Liver (tissue), 9 donors: ENCODE data around the gene PCMT1. TPM values are rescaled to one million over a fixed set of nuclear protein-coding genes. Genes with fewer than 3 reads are reported as not detected.
"Not testable (repeated sequence)": the region's sequence is repeated elsewhere in the genome, so short reads cannot be mapped to it uniquely, and the experiment has no call there.

Experiments
- DNase-seq: peaks from one replicate; pipeline ENCODE4 v3.0.0-alpha.2; 2017; ENCODE audit warnings: low spot score
- H3K27ac ChIP-seq, 2 donors: one replicate each; pipeline ENCODE4 v1.7.0; 2013; ENCODE audit warnings: inconsistent platforms in 2 of 2, low read length in 2 of 2, control low read depth in 1 of 2, low read depth in 1 of 2, mild to moderate bottlenecking in 1 of 2
- H3K27me3 ChIP-seq, 4 donors: one replicate each; pipeline versions ENCODE4 v1.6.1 to v1.7.0; 2013; ENCODE audit warnings: low read length in 3 of 4, inconsistent platforms in 1 of 4, mild to moderate bottlenecking in 1 of 4, moderate library complexity in 1 of 4; ENCODE audit not compliant: control insufficient read depth in 4 of 4, insufficient read depth in 4 of 4
- H3K36me3 ChIP-seq, 4 donors: one replicate each; pipeline versions ENCODE4 v1.6.1 to v1.7.0; 2013; ENCODE audit warnings: low read length in 3 of 4, mild to moderate bottlenecking in 3 of 4, low read depth in 1 of 4, moderate library complexity in 1 of 4; ENCODE audit not compliant: control insufficient read depth in 4 of 4, insufficient read depth in 3 of 4
- H3K4me1 ChIP-seq, 4 donors: one replicate each; pipeline versions ENCODE4 v1.6.1 to v1.7.0; 2013; ENCODE audit warnings: low read length in 3 of 4, mild to moderate bottlenecking in 3 of 4, moderate library complexity in 1 of 4; ENCODE audit not compliant: control insufficient read depth in 4 of 4, insufficient read depth in 4 of 4
- H3K4me3 ChIP-seq, 3 donors: one replicate each; pipeline versions ENCODE4 v1.6.1 to v1.7.0; 2013; ENCODE audit warnings: low read length in 3 of 3, control low read depth in 1 of 3, low read depth in 1 of 3, mild to moderate bottlenecking in 1 of 3
- H3K9ac ChIP-seq, 2 donors: one replicate each; pipeline ENCODE4 v1.7.0; 2013; ENCODE audit warnings: low read length in 2 of 2, mild to moderate bottlenecking in 2 of 2, moderate library complexity in 2 of 2, control low read depth in 1 of 2, low read depth in 1 of 2
- H3K9me3 ChIP-seq, 4 donors: one replicate each; pipeline versions ENCODE4 v1.6.1 to v1.7.0; 2013; ENCODE audit warnings: low read length in 3 of 4; ENCODE audit not compliant: control insufficient read depth in 4 of 4
- EGR1 ChIP-seq, 2 donors: IDR thresholded peaks; 2 replicates each; pipeline ENCODE4 v1.6.1; 2016 to 2018; ENCODE audit warnings: antibody characterized with exemption in 2 of 2, low read depth in 2 of 2
- FOXA1 ChIP-seq: IDR thresholded peaks from 2 replicates; pipeline ENCODE4 v1.6.1; 2016; ENCODE audit warnings: antibody characterized with exemption
- FOXA2 ChIP-seq: IDR thresholded peaks from 2 replicates; pipeline ENCODE4 v1.6.1; 2016; ENCODE audit warnings: antibody characterized with exemption
- GABPA ChIP-seq, 2 donors: IDR thresholded peaks in 1 of 2; conservative IDR thresholded peaks in 1 of 2; 2 replicates each; pipeline ENCODE4 v1.6.1; 2016; ENCODE audit warnings: antibody characterized with exemption in 2 of 2, mild to moderate bottlenecking in 1 of 2, moderate library complexity in 1 of 2
- HNF4A ChIP-seq, 2 donors: conservative IDR thresholded peaks; 2 replicates each; pipeline ENCODE4 v1.6.1; 2016; ENCODE audit warnings: antibody characterized with exemption in 2 of 2, mild to moderate bottlenecking in 2 of 2
- HNF4G ChIP-seq: IDR thresholded peaks from 2 replicates; pipeline ENCODE4 v1.6.1; 2016; ENCODE audit warnings: antibody characterized with exemption
- JUND ChIP-seq, 2 donors: IDR thresholded peaks; 2 replicates each; pipeline ENCODE4 v1.6.1; 2016; ENCODE audit warnings: antibody characterized with exemption in 2 of 2
- NR2F2 ChIP-seq: IDR thresholded peaks from 2 replicates; pipeline ENCODE4 v1.6.1; 2016; ENCODE audit warnings: antibody characterized with exemption
- RAD21 ChIP-seq, 2 donors: IDR thresholded peaks; 2 replicates each; pipeline ENCODE4 v1.6.1; 2016; ENCODE audit warnings: antibody characterized with exemption in 2 of 2, mild to moderate bottlenecking in 2 of 2
- RXRA ChIP-seq, 2 donors: IDR thresholded peaks; 2 replicates each; pipeline ENCODE4 v1.6.1; 2017 to 2018; ENCODE audit warnings: antibody characterized with exemption in 2 of 2, mild to moderate bottlenecking in 1 of 2
- SP1 ChIP-seq: IDR thresholded peaks from 2 replicates; pipeline ENCODE4 v1.6.1; 2018; ENCODE audit warnings: antibody characterized with exemption, mild to moderate bottlenecking
- TAF1 ChIP-seq: conservative IDR thresholded peaks from 2 replicates; pipeline ENCODE4 v1.6.1; 2016; ENCODE audit warnings: antibody characterized with exemption, mild to moderate bottlenecking
- YY1 ChIP-seq: IDR thresholded peaks from 2 replicates; pipeline ENCODE4 v1.6.1; 2016; ENCODE audit warnings: antibody characterized with exemption, mild to moderate bottlenecking
- ZBTB33 ChIP-seq: IDR thresholded peaks from 2 replicates; pipeline ENCODE4 v1.6.1; 2016; ENCODE audit warnings: antibody characterized with exemption
- WGBS: extraction: QIAGEN DNeasy Blood & Tissue Kit; methylation state at CpG from one replicate; pipeline ENCODE4 v1.1.7; 2013; 5-methylcytosine and 5-hydroxymethylcytosine counted together
- polyA plus RNA-seq, 2 donors: library from polyadenylated mRNA; stranded (reverse) in 1 of 2; unstranded in 1 of 2; fragments of 200-250 nt in 1 of 2; fragments of >200 nt in 1 of 2; fragmentation: Nextera tagmentation in 1 of 2; extraction: Ambion mirVana in 1 of 2; gene quantifications; one replicate each; pipeline versions ENCODE4 v1.2.1 to v1.2.3, GENCODE V29; 2013 to 2015
- total RNA-seq, 2 donors: library from RNA; depleted of rRNA; stranded (reverse); fragments of >200 nt; gene quantifications; one replicate each; pipeline ENCODE4 v1.2.3, GENCODE V29; 2014
- TF ChIP-seq, protein P1 (sequence below): fragments of 150-350 bp; IDR thresholded peaks from 2 replicates; pipeline ENCODE4 v1.5.1; 2017; ENCODE audit warnings: improper control_type of control experiment, low read depth, low read length; ENCODE audit not compliant: missing input control
- TF ChIP-seq, protein P2 (sequence below): IDR thresholded peaks from 2 replicates; pipeline ENCODE4 v1.6.1; 2016; ENCODE audit warnings: antibody characterized with exemption
- TF ChIP-seq, protein P3 (sequence below): IDR thresholded peaks from 2 replicates; pipeline ENCODE4 v1.6.1; 2016; ENCODE audit warnings: antibody characterized with exemption, mild to moderate bottlenecking
- TF ChIP-seq, protein P4 (sequence below): IDR thresholded peaks from 2 replicates; pipeline ENCODE4 v1.6.1; 2016; ENCODE audit warnings: antibody characterized with exemption
- donor health status: healthy.
- donor health status: healthy.
- donor health status: healthy.
- donor health status: healthy.
- donor health status: healthy.

PCMT1 gene
- total and polyA plus RNA-seq, 4 donors: 56.8 to 78.8 (median 75.0) TPM

DNA sequence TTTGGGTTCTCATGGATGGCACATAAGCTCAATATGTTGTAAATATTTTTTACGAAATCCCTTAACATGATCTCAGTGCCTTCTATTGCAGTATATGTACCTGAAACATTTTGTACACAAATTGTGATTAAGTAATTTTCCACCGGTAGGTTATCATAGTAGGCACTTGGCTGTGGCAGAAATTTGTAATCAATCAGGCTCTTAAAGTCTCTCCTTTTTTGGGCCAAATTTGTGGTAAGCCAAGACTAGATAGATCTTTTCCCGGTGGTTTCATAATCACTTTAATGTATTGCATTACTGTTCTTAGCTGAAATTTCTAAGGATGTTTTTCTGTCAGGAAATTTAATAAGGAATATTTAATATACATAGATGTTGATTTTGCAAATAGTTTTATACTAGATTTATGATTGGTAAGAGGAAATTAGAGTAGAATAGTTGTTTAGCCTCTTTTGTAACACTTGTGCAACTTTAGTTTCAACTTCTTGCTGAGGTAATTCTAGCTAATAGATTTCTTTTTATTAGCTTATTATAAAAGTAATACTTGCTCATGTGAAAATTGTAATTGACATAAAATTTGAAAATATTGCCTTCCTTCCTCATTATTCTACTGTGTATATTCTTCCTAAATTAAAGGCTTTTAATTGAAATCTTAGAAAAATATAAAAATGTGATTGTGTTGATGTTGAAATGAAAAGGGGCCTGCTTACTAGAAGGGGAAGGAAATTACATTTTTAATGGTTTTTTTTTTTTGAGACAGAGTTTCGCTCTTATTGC is 3.2 kb downstream of the PCMT1 start:
- H3K4me3 ChIP-seq: no peak overlapping the region
- no peaks in the 10 kb centered on the region for H3K36me3 ChIP-seq
- no peaks in the 10 kb centered on the region for H3K9me3 ChIP-seq
- peak overlapping the region in 1 of 2 donors; percentile 31 for H3K9ac ChIP-seq
- WGBS: 42% methylated on average over 4 of the region's 4 CpGs
- peaks cover 7 to 26% (median 19%) of the 10 kb centered on the region in 4 donors for H3K4me1 ChIP-seq
- TF ChIP-seq GABPA (IDR thresholded peaks at IDR 0.05 in 1 of 2, conservative IDR thresholded peaks at IDR 0.05 in 1 of 2) (peak in 1 of 2 donors; percentile 40), JUND (IDR thresholded peaks at IDR 0.05) (peak; percentile 88 to 91), FOXA1 (no peak), NR2F2 (no peak), TAF1 (no peak), EGR1 (IDR thresholded peaks at IDR 0.05; ENCODE audit: low read depth in 2 of 2) (peak; percentile 73 to 75), FOXA2 (peak; percentile 55), ZBTB33 (peak; percentile 87), SP1 (peak; percentile 81), RXRA (IDR thresholded peaks at IDR 0.05) (peak; percentile 60 to 78), HNF4A (conservative IDR thresholded peaks at IDR 0.05) (peak; percentile 65 to 68), HNF4G (peak; percentile 16), RAD21 (IDR thresholded peaks at IDR 0.05) (peak; percentile 10 to 18), YY1 (peak; percentile 59)
- TF ChIP-seq, protein P1, sequence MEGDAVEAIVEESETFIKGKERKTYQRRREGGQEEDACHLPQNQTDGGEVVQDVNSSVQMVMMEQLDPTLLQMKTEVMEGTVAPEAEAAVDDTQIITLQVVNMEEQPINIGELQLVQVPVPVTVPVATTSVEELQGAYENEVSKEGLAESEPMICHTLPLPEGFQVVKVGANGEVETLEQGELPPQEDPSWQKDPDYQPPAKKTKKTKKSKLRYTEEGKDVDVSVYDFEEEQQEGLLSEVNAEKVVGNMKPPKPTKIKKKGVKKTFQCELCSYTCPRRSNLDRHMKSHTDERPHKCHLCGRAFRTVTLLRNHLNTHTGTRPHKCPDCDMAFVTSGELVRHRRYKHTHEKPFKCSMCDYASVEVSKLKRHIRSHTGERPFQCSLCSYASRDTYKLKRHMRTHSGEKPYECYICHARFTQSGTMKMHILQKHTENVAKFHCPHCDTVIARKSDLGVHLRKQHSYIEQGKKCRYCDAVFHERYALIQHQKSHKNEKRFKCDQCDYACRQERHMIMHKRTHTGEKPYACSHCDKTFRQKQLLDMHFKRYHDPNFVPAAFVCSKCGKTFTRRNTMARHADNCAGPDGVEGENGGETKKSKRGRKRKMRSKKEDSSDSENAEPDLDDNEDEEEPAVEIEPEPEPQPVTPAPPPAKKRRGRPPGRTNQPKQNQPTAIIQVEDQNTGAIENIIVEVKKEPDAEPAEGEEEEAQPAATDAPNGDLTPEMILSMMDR: no peak
- TF ChIP-seq, protein P2, sequence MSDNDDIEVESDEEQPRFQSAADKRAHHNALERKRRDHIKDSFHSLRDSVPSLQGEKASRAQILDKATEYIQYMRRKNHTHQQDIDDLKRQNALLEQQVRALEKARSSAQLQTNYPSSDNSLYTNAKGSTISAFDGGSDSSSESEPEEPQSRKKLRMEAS: peak; percentile 53
- TF ChIP-seq, protein P3, sequence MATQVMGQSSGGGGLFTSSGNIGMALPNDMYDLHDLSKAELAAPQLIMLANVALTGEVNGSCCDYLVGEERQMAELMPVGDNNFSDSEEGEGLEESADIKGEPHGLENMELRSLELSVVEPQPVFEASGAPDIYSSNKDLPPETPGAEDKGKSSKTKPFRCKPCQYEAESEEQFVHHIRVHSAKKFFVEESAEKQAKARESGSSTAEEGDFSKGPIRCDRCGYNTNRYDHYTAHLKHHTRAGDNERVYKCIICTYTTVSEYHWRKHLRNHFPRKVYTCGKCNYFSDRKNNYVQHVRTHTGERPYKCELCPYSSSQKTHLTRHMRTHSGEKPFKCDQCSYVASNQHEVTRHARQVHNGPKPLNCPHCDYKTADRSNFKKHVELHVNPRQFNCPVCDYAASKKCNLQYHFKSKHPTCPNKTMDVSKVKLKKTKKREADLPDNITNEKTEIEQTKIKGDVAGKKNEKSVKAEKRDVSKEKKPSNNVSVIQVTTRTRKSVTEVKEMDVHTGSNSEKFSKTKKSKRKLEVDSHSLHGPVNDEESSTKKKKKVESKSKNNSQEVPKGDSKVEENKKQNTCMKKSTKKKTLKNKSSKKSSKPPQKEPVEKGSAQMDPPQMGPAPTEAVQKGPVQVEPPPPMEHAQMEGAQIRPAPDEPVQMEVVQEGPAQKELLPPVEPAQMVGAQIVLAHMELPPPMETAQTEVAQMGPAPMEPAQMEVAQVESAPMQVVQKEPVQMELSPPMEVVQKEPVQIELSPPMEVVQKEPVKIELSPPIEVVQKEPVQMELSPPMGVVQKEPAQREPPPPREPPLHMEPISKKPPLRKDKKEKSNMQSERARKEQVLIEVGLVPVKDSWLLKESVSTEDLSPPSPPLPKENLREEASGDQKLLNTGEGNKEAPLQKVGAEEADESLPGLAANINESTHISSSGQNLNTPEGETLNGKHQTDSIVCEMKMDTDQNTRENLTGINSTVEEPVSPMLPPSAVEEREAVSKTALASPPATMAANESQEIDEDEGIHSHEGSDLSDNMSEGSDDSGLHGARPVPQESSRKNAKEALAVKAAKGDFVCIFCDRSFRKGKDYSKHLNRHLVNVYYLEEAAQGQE: peak; percentile 57
- TF ChIP-seq, protein P4, sequence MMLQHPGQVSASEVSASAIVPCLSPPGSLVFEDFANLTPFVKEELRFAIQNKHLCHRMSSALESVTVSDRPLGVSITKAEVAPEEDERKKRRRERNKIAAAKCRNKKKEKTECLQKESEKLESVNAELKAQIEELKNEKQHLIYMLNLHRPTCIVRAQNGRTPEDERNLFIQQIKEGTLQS: peak; percentile 69
- peak overlapping the region; percentile 85 to 94 for H3K27ac ChIP-seq
- H3K27me3 ChIP-seq: no peaks in the 10 kb centered on the region
- DNase-seq: no peak

- peaks cover 7 to 26% (median 19%) of the 10 kb centered on the region in 4 donors for H3K4me1 ChIP-seq
- DNase-seq, H3K27me3 ChIP-seq, H3K9ac ChIP-seq, H3K36me3 ChIP-seq, H3K9me3 ChIP-seq, H3K4me3 ChIP-seq: not testable (repeated sequence)
- H3K27ac ChIP-seq: peak overlapping the region in 1 of 2 donors; percentile 94
- WGBS: 89% methylated on average over 3 of the region's 3 CpGs
Observed at GRCh38 chr6:149753374-149753637, 3.8 kb downstream of the PCMT1 start.
